NT2/D1 (cell line): ENCODE data around the gene MRPL21.

Source experiments
- SUZ12 ChIP-seq: IDR thresholded peaks from 2 replicates; pipeline ENCODE4 v1.6.1; 2011; ENCODE audit not compliant: insufficient read length, insufficient read depth; ENCODE audit errors: extremely low read depth
- YY1 ChIP-seq: IDR thresholded peaks from 2 replicates; pipeline ENCODE4 v1.6.1; 2011; ENCODE audit not compliant: insufficient read length, insufficient read depth
- ZNF274 ChIP-seq: IDR thresholded peaks from 2 replicates; pipeline ENCODE4 v1.6.1; 2011; ENCODE audit warnings: mild to moderate bottlenecking, low read depth, low read length

GRCh38 chr11:68904248-68904847, 716 bp upstream of the MRPL21 start:
- no peak for TF ChIP-seq YY1
- TF ChIP-seq SUZ12: no peak
- TF ChIP-seq ZNF274: no peak
